Renal cortex interstitium (tissue), 11 donors: Measurements from ENCODE around the gene LPAR4. TPM values are rescaled to one million over a fixed set of nuclear protein-coding genes. Genes with fewer than 3 reads are reported as not detected.
"Not testable (repeated sequence)": the region's sequence is repeated elsewhere in the genome, so short reads cannot be mapped to it uniquely, and the experiment has no call there.

Source experiments
- DNase-seq, 11 donors: peaks; one replicate each; pipeline ENCODE4 v3.0.0-alpha.2; 2013; ENCODE audit warnings: low read depth in 9 of 11, low spot score in 4 of 11; ENCODE audit errors: extremely low read depth in 1 of 11
- polyA plus RNA-seq, 3 donors: library from polyadenylated mRNA; unstranded; fragments of 120-200 nt; gene quantifications; one replicate each; pipeline ENCODE4 v1.2.1, GENCODE V29; 2013; ENCODE audit not compliant: insufficient read length in 3 of 3

Gene LPAR4
- polyA plus RNA-seq, 3 donors: 14.8 to 24.2 (median 17.6) TPM

DNA sequence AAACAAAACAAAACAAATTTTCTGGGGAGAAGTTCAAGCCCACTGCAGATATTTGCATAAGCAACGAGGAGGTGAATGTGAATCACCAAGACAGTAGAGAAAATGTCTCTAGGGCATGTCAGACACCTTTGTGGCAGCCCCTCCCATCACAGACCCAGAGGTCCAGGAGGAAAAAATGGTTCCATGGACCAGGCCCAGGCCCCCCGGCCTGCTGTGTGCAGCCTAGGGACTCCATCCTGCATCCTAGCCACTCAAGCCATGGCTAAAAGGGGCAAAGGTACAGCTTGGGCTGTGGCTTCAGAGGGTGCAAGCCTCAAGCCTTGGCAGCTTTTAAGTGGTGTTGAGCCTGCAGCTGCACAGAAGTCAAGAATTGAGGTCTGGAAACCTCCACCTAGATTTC, 54.0 kb downstream of the LPAR4 start:
- no peak for DNase-seq

DNA sequence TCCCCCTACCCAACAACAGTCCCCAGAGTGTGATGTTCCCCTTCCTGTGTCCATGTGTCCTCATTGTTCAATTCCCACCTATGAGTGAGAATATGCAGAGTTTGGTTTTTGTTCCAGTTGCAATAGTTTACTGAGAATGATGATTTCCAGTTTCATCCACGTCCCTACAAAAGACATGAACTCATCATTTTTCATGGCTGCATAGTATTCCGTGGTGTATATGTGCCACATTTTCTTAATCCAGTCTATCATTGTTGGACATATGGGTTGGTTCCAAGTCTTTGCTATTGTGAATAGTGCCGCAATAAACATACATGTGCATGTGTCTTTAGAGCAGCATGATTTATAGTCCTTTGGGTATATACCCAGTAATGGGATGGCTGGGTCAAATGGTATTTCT, 55.0 kb downstream of the LPAR4 start:
- DNase-seq: not testable (repeated sequence)

Other genes starting within 250 kb of the LPAR4 start
- gene RTL3, start 88.4 kb upstream of the LPAR4 start, polyA plus RNA-seq: not detected
- under 1 TPM in 2 of 3 donors, not detected in 1; 0.16 to 0.18 TPM for gene P2RY10, start 197.7 kb downstream of the LPAR4 start, polyA plus RNA-seq